Effector CD8-positive, alpha-beta T cell (primary cell): ENCODE data around the gene PALM2AKAP2.
"Not testable (repeated sequence)": the region's sequence is repeated elsewhere in the genome, so short reads cannot be mapped to it uniquely, and the experiment has no call there.

ENCODE experiments used
- DNase-seq: peaks from one replicate; lab custom pipeline; 2025; lab: John Stamatoyannopoulos, UW

PALM2AKAP2 gene

DNA sequence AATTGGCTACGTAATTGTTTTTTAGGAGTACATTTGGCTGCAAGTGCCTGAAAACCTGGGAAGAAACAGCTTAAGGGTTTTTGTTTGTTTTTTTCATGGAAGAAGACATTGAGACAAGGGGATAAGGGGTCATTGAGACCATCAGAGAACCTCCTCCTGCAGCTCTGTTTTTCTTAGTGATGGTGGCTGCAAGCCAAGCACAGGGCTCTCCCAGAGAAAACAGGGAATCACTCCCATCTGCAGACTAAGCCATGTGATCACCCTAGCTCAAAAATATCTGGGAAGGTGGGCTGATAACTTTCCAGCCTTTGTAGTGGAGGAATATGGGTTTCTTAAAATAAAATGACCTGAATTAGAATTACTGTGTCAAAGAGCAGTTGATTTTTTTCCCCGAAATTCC lies 25.1 kb downstream of the PALM2AKAP2 start:
- DNase-seq = no peak

DNA sequence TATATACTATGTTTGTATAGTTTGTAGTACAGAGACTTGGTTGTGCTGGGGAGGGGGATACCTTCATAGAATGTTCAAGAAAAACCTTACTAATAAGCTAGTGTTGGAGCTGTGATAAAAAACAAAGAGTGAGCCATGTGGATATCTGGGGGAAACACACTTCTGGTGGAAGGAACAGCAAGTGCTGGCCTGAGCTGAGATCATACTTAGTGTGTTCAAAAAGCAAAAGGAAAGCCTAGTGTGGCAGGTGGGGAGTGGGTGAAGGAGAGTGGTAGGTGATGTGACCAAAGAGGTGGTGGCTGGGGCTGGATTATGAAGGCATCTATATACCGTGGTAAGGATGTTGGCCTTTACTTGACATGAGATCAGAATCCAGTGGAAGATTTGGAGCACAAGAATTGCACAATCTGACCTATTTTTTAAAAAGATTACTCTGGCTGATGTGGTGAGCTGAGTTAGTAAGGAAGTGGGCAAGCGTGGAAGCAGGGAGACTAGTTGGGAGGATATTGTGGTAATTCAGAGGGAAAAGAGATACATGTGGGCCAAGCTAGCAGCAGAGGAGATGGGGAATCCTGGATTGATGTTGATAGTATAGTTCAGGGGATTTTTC lies 26.6 kb downstream of the PALM2AKAP2 start:
- DNase-seq = no peak

DNA sequence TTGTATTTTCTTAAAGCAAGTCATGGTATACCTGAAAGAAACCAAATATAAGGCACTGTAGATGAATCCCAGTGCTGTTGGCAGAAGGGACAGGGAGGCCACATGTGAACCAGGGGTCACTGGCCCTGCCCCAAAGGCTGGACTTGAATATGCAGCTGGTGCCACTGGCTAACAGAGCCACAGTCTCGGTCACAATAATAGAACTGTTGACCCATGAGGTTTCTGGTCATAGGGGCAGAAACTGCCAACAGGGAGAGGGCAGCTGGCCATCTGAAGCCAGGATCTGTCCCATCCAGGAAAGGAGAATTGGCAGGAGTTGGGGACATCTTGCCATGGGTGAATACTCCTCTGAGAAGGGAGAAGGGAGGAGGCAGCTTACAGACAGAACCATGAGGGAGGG lies 31.9 kb downstream of the PALM2AKAP2 start:
- no peak for DNase-seq

DNA sequence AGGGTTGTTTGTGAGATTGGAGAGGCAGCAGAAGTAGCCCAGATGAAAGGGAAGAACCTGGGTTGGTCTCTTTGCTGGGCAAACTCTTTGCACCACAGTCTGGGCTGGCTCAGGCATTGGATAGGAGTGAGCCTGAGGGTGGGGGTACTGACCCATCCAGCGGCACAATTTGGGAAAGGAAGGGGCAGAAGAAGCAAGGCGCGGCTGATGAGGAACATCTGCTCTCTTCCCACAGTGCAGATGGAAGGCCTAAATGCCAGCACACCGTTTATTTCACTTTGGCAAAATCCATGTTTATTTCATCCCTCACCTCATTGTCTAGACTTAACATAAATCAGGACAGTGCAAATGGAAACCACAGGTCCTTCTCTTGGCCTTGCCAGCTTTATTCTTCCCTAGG lies 32.3 kb downstream of the PALM2AKAP2 start:
- no peak for DNase-seq

DNA sequence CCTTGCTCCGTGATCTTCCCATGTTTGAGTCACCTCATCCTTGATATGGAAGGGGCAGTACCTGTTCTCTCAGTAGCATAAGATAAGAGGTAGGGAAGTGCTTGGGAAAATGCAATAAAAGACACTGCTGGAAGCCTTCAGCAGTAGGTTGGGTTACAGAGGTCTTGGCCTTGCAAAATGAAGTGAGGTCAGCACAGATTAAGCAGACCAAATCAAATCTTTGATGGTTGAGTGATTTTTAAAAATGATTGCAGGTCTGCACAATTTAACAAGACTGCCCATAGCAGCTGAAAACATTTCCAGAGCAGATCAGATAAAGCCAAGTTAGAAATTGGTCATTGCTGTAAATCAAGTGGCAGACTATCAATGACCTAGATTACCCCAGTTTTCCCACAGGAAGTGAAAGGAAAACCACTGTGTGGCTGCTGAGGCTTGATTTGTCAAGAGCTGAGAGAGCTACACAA lies 32.9 kb downstream of the PALM2AKAP2 start:
- no peak for DNase-seq

DNA sequence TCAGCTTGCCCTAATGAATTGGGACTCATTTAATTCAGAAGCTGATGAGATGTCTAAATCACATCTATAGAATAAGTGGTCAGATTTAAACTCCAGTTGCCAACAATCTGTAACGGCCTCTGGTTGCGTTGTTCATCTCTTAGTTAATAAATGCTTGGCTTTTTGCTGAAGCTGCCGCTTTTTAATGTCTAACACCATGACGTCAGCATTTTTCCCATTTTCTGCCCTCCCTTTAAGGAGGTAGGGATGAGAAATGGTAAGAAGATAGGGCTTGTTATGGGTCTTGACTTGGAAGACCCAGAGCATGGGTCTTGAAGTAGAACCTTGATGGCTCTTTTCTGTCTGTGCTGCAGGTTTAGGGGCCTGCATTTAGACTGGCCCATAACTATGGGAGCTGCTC lies 33.3 kb downstream of the PALM2AKAP2 start:
- no peak for DNase-seq

DNA sequence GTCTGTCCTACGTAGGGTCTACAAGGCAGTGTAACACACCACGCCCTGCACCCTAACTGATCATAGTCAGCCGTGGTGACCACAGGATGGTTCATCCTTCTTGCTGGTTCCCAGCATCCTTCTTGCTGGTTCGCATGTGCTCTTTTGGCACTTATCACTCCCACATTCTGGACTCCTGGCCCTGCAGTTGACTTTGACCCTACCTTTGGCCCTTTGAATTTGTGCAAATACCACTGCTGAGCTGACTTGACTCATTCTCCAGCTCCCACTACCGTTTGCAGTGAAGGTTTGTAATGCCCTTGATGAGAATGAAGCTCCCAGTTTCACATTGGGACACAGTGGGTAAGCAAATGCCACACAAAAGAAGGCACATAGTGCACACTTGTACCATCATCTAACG lies 33.8 kb downstream of the PALM2AKAP2 start:
- DNase-seq = no peak

DNA sequence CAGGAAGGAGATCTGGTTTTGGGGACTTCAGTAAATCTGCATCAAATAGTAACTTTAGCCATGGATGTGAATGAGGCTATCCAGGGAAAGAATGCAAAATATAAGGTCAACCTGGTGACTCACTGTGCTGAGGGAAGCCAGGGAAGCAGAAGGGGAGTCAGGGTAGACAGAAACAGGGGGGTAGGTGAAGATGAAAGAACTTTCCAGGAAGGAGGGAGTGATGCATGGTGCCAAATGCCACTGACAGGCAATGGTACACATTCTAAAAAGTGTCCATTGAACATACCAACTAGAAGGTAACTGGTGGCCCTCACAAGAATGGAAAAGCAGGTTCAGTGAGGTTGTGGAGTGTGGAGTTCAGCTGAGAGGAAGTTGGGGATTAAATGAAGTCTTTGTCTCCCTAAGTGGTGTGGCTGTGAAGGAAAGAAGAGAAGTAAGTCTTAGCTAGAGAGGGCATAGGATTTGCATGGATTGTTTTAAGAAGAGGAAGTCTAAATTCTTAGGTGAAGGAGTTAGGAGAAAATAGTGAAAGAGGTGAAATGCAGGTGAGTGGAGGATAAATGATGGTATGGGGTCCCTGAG lies 35.5 kb downstream of the PALM2AKAP2 start:
- no peak for DNase-seq

DNA sequence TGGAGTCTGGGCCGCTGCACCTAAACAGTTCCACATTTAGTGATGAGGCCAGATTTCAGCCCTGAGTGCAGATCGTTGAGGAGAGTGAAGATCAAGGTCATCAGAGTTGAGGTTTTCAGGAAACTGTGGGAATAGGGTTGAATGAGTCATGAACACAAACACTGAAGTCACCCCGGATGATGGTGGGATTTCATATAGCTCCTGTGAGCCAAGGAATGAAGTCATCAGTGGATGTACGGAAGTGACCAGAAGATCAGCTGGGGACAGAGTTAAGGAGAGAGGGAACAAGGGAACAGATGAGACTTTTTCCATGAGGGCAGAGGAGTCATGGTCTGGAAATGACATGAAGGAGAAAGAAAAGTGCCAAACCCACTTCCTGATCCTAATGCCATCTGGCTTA lies 36.5 kb downstream of the PALM2AKAP2 start:
- no peak for DNase-seq

DNA sequence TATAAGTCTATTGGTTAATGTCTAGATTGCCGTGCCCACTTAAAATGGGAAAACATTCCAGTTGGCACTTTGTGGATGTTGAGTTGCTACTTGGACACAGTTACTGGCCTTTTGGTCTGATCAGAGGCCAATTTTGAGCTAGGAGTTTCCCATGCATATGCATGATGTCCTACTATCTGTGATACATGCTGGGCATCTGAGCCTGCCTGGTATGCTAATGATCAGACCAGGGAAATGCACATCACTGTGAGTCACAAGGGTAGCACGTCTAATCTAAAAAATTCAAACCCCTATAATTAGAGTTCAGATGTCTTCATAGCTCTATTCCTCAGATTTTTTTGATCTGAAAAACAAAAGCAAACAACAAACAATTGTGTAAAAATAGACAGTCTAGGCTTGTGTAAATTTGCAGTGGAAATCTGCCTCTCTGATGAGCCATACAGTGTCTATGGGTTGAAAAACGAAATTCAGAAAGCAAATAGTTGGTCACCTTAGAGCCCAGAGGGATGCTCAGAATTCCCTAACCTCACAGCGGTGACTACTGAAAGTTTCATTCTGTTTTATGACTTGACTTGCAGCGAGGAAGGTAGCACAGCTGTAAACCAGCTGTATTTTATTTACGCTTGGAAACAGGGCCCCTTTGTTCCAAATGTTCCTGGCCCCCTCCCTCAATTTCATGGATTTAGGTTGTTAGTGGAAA lies 37.3 kb downstream of the PALM2AKAP2 start:
- DNase-seq = no peak

DNA sequence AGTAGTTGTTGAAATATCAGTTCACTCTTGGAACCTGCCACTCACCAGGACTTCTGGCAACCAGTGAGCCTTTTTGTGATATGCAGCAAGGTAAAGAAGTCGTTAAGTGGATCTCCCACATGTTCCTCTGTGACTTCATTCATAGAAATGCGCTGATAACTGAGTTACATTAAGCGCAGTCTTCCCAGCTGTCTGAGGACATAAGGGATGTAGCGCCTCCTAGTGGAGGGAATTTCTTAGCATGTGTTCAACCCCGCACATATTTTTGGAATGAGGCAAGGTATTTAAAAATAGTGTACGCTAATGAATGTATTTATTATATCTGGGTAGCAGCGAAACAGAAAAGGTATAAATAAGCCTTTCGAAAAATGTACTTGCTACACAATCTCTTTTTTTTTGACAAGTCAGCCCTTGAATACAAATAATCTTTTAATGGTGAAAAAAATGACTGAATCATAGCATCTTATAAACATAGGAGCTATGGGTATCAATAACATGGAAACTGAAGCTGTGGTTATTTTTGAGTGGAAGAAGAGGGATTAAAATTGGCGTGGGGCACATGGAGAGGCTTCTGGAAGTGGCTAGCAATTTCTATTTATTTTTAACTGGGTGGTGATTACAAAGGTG lies 38.0 kb downstream of the PALM2AKAP2 start:
- DNase-seq = no peak

DNA sequence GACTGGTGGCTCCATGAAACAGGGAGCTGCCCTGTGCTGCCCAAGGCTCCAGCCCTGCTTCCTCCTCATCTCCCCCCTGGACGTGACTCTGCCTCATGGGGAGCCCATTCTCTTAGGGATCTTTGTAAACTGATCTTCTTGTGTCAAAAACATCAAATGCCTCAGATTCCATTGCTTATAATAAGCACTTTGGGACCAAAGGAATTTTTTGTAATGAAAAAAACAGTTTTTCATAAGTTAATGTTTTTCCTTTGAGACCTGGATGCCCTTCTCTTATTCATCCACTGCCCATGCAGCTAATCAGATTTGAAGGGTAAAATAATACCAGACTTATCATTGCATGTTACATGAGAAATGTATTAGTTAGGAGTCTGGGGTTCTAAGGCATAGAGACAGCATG lies 41.7 kb downstream of the PALM2AKAP2 start:
- no peak for DNase-seq

DNA sequence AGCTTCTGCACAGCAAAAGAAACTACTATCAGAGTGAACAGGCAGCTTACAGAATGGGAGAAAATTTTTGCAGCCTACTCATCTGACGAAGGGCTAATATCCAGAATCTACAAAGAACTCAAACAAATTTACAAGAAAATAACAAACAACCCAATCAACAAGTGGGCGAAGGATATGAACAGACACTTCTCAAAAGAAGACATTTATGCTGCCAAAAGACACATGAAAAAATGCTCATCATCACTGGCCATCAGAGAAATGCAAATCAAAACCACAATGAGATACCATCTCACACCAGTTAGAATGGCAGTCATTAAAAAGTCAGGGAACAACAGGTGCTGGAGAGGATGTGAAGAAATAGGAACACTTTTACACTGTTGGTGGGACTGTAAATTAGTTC lies 45.4 kb downstream of the PALM2AKAP2 start:
- not testable (repeated sequence) for DNase-seq

DNA sequence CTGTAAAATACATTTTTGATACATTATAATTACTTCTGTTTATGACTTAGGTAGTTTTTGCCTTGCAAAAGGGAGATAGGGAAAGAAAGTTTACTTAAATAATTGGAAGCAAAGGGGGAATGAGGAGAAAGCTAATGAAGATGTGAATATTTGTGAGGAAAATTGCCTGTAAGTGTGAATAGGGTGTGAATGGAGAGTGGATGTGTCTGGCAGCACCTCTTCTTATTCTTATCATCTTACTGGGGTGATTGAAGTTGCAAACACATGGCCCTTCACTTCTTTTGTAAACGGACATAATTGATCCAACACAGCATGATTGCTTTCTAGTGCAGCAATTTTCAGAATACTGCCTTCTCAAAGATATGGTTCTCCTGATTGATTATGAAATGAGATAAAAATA lies 46.6 kb downstream of the PALM2AKAP2 start:
- no peak for DNase-seq

DNA sequence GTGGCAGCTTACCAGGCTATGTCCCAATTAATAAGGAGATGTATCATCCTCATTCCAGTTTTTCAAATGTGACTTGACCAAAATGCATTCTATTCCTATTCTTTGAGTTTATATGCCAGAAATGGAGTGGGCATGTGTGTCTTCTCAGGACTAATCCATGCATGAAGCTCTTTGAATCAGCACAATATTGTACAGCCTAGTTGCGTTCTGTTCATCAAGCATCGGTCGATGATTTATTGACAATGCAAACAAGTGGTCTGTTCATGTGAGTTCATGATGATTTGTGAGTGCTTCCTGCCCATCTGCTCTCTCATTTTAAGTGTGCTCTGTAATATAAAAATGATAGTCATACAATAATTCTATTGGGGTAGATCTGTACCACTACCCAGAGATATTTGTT lies 48.3 kb downstream of the PALM2AKAP2 start:
- DNase-seq = no peak
